GM12892 (cell line): ENCODE data around the gene TESK2.

ENCODE experiments used
- POLR2A ChIP-seq: IDR thresholded peaks from 2 replicates; pipeline ENCODE4 v1.6.1; 2011; ENCODE audit warnings: low read depth, low read length, control low read depth
- POLR2AphosphoS5 ChIP-seq: IDR thresholded peaks from 2 replicates; pipeline ENCODE4 v1.6.1; 2011; ENCODE audit warnings: low read depth, low read length, control low read depth

DNA sequence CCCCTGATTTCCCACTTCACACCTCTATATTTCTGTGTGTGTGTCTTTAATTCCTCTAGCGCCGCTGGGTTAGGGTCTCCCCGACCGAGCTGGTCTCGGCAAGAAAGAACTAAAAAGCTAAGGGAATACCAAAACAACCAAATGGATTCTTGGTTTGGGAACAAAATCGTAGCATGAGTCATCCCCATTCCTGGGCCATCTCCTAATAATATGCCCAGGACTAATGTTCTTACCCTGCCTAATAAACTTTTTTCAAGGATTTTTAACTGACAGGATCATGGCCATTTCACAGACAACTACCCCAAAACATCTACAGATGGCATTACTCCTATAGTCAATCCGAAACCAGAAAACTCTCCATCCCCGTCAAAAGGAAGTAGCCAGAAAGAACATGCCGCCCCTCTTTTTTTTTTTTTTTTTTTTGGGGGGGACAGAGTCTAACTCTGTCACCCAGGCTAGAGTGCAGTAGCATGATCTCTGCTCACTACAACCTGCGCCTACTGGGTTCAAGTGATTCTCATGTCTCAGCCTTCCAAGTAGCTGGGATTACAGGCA, 168.4 kb downstream of the TESK2 start:
- TF ChIP-seq POLR2A (no peak), POLR2AphosphoS5 (no peak)
